ENCODE results near the gene CFAP45. TPM values are rescaled to one million over a fixed set of nuclear protein-coding genes. Genes with fewer than 3 reads are reported as not detected.

CFAP45 gene
- polyA plus RNA-seq, 1 experiment = 0.56 TPM

DNA sequence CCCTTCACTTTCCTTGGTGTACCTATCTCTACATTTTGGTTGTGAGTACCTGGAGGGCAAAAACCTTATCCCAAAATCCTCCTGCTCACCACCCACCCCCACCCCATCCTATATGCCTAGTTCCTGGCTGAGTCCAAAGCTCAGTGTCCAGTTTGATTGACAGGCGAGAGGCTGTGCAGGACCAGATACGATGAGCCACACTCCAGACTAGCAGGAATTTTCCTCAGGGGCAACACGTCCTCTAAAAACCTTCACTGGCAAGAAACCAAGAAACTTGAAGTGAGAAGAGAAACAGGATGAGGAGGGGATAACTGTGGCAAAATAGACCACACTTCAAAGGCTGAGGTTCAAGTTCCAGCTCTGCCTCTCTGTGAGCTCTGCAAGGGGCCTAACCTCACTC is 74.4 kb downstream of the CFAP45 start:
- POLR2A ChIA-PET = interaction anchor here (0.6 kb wide), 1 partner anchor 9 kb away, joined by 16 read pairs; no protein-coding TSS in a partner anchor
- Histone ChIP-seq H3K27me3 (ENCODE audit: control insufficient read depth, insufficient read depth, low read length) (peaks cover 13% of the 10 kb centered on the region), H3K36me3 (ENCODE audit: control insufficient read depth, insufficient read depth, low read length) (no peaks in the 10 kb centered on the region), H3K4me3 (ENCODE audit: low read depth, low read length) (no peak overlapping the region)
- TF ChIP-seq, protein P1, sequence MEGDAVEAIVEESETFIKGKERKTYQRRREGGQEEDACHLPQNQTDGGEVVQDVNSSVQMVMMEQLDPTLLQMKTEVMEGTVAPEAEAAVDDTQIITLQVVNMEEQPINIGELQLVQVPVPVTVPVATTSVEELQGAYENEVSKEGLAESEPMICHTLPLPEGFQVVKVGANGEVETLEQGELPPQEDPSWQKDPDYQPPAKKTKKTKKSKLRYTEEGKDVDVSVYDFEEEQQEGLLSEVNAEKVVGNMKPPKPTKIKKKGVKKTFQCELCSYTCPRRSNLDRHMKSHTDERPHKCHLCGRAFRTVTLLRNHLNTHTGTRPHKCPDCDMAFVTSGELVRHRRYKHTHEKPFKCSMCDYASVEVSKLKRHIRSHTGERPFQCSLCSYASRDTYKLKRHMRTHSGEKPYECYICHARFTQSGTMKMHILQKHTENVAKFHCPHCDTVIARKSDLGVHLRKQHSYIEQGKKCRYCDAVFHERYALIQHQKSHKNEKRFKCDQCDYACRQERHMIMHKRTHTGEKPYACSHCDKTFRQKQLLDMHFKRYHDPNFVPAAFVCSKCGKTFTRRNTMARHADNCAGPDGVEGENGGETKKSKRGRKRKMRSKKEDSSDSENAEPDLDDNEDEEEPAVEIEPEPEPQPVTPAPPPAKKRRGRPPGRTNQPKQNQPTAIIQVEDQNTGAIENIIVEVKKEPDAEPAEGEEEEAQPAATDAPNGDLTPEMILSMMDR (IDR thresholded peaks at IDR 0.05; ENCODE audit: insufficient read depth, low read depth, low read length) = no peak
- no peak for DNase-seq (ENCODE audit: low read depth)
- CTCF ChIA-PET = interaction anchor here (1.4 to 1.6 kb wide), 2 partner anchors 21 to 27 kb away, joined by 3 to 4 read pairs; no protein-coding TSS in a partner anchor

- Histone ChIP-seq H3K4me3 (ENCODE audit: low read depth, low read length) (no peak overlapping the region), H3K27me3 (ENCODE audit: control insufficient read depth, insufficient read depth, low read length) (peaks cover 17% of the 10 kb centered on the region), H3K36me3 (ENCODE audit: control insufficient read depth, insufficient read depth, low read length) (no peaks in the 10 kb centered on the region)
- TF ChIP-seq, protein P1 (IDR thresholded peaks at IDR 0.05; ENCODE audit: insufficient read depth, low read depth, low read length) = no peak
- POLR2A ChIA-PET = no interaction called here
- no peak for DNase-seq (ENCODE audit: low read depth)
- CTCF ChIA-PET = interaction anchor here (1.1 to 1.5 kb wide), 3 partner anchors 9 to 24 kb away, joined by 3 to 5 read pairs (median 3); no protein-coding TSS in a partner anchor
These were observed 76.6 kb downstream of the CFAP45 start for GRCh38 chr1:159823406-159823805.

Small RNA genes lying within 50 kb of the gene (small RNA-seq; reads per million reads assigned to genes)
- not detected for gene MIR4259 (ENCODE audit: insufficient read length, low read depth, low replicate concordance)
- 0.63 reads per million for gene RF00570 (ENCODE audit: insufficient read length, low read depth, low replicate concordance)

Other genes with a start within 250 kb of the CFAP45 start
- gene CRP, start 185.6 kb downstream of the CFAP45 start, polyA plus RNA-seq (2011; rRNA removed) = not detected in 2 replicates
- gene DUSP23, start 119.2 kb downstream of the CFAP45 start, polyA plus RNA-seq (2011; rRNA removed) = 16.0 and 22.8 TPM in 2 replicates
- not detected in 2 replicates for gene FCRL6, start 97.8 kb downstream of the CFAP45 start, polyA plus RNA-seq (2011; rRNA removed)
- 0.05 and 0.06 TPM in 2 replicates for gene SLAMF8, start 73.3 kb downstream of the CFAP45 start, polyA plus RNA-seq (2011; rRNA removed)
- gene VSIG8, start 37.5 kb downstream of the CFAP45 start, polyA plus RNA-seq (2011; rRNA removed) = not detected in 2 replicates
- 628 and 745 TPM in 2 replicates for gene TAGLN2, start 25.3 kb upstream of the CFAP45 start, polyA plus RNA-seq (2011; rRNA removed)
- not detected in 2 replicates for gene IGSF9, start 45.4 kb upstream of the CFAP45 start, polyA plus RNA-seq (2011; rRNA removed)
- not detected in 2 replicates for gene SLAMF9, start 54.1 kb upstream of the CFAP45 start, polyA plus RNA-seq (2011; rRNA removed)
- 3.5 and 4.8 TPM in 2 replicates for gene PIGM, start 131.8 kb upstream of the CFAP45 start, polyA plus RNA-seq (2011; rRNA removed)
- not detected in 2 replicates for gene KCNJ10, start 170.0 kb upstream of the CFAP45 start, polyA plus RNA-seq (2011; rRNA removed)
- not detected in 2 replicates for gene KCNJ9, start 181.4 kb upstream of the CFAP45 start, polyA plus RNA-seq (2011; rRNA removed)
- 17.4 and 29.7 TPM in 2 replicates for gene IGSF8, start 198.5 kb upstream of the CFAP45 start, polyA plus RNA-seq (2011; rRNA removed)
- gene ATP1A2, start 215.6 kb upstream of the CFAP45 start, polyA plus RNA-seq (2011; rRNA removed) = 0.49 and 1.1 TPM in 2 replicates

All from BJ (cell line).